Neural progenitor cell (in vitro differentiated cells): ENCODE results near the gene ZP1.
"Not testable (repeated sequence)": the region's sequence is repeated elsewhere in the genome, so short reads cannot be mapped to it uniquely, and the experiment has no call there.

ENCODE experiments used
- EZH2phosphoT487 ChIP-seq: fragments of 200-600 bp; sonication (generic); IDR thresholded peaks from 2 replicates; pipeline ENCODE4 v1.6.1; 2017; ENCODE audit warnings: antibody characterized with exemption
- TF ChIP-seq, protein P1 (sequence below): fragments of 200-600 bp; sonication (generic); IDR thresholded peaks from 2 replicates; pipeline ENCODE4 v1.5.1; 2017; ENCODE audit warnings: antibody characterized with exemption, mild to moderate bottlenecking

DNA sequence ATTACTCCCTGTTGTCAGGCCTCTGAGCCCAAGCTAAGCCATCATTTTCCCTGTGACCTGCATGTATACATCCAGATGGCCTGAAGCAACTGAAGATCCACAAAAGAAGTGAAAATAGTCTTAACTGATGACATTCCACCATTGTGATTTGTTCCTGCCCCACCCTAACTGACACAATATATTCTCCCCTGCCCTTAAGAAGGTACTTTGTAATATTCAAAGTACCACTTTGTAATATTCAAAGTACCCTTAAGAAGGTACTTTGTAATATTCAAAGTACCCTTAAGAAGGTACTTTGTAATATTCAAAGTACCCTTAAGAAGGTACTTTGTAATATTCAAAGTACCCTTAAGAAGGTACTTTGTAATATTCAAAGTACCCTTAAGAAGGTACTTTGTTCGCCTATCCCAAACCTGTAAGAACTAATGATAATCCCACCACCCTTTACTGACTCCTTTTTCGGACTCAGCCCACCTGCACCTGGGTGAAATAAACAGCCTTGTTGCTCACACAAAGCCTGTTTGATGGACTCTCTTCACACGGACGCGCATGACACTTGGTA is 43.5 kb upstream of the ZP1 start:
- TF ChIP-seq, protein P1, sequence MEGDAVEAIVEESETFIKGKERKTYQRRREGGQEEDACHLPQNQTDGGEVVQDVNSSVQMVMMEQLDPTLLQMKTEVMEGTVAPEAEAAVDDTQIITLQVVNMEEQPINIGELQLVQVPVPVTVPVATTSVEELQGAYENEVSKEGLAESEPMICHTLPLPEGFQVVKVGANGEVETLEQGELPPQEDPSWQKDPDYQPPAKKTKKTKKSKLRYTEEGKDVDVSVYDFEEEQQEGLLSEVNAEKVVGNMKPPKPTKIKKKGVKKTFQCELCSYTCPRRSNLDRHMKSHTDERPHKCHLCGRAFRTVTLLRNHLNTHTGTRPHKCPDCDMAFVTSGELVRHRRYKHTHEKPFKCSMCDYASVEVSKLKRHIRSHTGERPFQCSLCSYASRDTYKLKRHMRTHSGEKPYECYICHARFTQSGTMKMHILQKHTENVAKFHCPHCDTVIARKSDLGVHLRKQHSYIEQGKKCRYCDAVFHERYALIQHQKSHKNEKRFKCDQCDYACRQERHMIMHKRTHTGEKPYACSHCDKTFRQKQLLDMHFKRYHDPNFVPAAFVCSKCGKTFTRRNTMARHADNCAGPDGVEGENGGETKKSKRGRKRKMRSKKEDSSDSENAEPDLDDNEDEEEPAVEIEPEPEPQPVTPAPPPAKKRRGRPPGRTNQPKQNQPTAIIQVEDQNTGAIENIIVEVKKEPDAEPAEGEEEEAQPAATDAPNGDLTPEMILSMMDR = not testable (repeated sequence)
- not testable (repeated sequence) for TF ChIP-seq EZH2phosphoT487
